ENCODE results near the gene CBARP.

Gene CBARP

GRCh38 chr19:1189419-1189818 is 48.4 kb downstream of the CBARP start:
- DNase-seq (ENCODE audit: low read depth): no peak
- in situ Hi-C loops (cut with HindIII; ENCODE audit: low sequenced_read_pairs): no loop called here
- no peak overlapping the region for H3K4me3 ChIP-seq (ENCODE audit: low read depth, low read length)
- TF ChIP-seq CTCF (IDR thresholded peaks at IDR 0.05; ENCODE audit: low read depth, low read length, missing control alignments): no peak

GRCh38 chr19:1183543-1184172 is 54.1 kb downstream of the CBARP start:
- in situ Hi-C loops (cut with HindIII; ENCODE audit: low sequenced_read_pairs): no loop called here
- no peak for TF ChIP-seq CTCF (IDR thresholded peaks at IDR 0.05; ENCODE audit: low read depth, low read length, missing control alignments)
- DNase-seq (ENCODE audit: low read depth): no peak
- no peak overlapping the region for H3K4me3 ChIP-seq (ENCODE audit: low read depth, low read length)

- in situ Hi-C loops (cut with HindIII; ENCODE audit: low sequenced_read_pairs): no loop called here
- no peak for DNase-seq (ENCODE audit: low read depth)
- no peak overlapping the region for H3K4me3 ChIP-seq (ENCODE audit: low read depth, low read length)
- no peak for TF ChIP-seq CTCF (IDR thresholded peaks at IDR 0.05; ENCODE audit: low read depth, low read length, missing control alignments)
Measured at GRCh38 chr19:1182727-1183126, 55.1 kb downstream of the CBARP start.

GRCh38 chr19:1182068-1182467 is 55.7 kb downstream of the CBARP start:
- in situ Hi-C loops (cut with HindIII; ENCODE audit: low sequenced_read_pairs): no loop called here
- H3K4me3 ChIP-seq (ENCODE audit: low read depth, low read length): no peak overlapping the region
- no peak for DNase-seq (ENCODE audit: low read depth)
- TF ChIP-seq CTCF (IDR thresholded peaks at IDR 0.05; ENCODE audit: low read depth, low read length, missing control alignments): no peak

- H3K4me3 ChIP-seq (ENCODE audit: low read depth, low read length): no peak overlapping the region
- in situ Hi-C loops (cut with HindIII; ENCODE audit: low sequenced_read_pairs): no loop called here
- TF ChIP-seq CTCF (IDR thresholded peaks at IDR 0.05; ENCODE audit: low read depth, low read length, missing control alignments): no peak
- no peak for DNase-seq (ENCODE audit: low read depth)
Measured at GRCh38 chr19:1181606-1182005, 56.2 kb downstream of the CBARP start.

Data from astrocyte of the cerebellum (primary cell).